Measurements from ENCODE around the gene NAGK. TPM values are rescaled to one million over a fixed set of nuclear protein-coding genes. Genes with fewer than 3 reads are reported as not detected.

The NAGK gene
- total RNA-seq, 4 donors from 2014 or later: 87.5 to 278 (median 166) TPM

DNA sequence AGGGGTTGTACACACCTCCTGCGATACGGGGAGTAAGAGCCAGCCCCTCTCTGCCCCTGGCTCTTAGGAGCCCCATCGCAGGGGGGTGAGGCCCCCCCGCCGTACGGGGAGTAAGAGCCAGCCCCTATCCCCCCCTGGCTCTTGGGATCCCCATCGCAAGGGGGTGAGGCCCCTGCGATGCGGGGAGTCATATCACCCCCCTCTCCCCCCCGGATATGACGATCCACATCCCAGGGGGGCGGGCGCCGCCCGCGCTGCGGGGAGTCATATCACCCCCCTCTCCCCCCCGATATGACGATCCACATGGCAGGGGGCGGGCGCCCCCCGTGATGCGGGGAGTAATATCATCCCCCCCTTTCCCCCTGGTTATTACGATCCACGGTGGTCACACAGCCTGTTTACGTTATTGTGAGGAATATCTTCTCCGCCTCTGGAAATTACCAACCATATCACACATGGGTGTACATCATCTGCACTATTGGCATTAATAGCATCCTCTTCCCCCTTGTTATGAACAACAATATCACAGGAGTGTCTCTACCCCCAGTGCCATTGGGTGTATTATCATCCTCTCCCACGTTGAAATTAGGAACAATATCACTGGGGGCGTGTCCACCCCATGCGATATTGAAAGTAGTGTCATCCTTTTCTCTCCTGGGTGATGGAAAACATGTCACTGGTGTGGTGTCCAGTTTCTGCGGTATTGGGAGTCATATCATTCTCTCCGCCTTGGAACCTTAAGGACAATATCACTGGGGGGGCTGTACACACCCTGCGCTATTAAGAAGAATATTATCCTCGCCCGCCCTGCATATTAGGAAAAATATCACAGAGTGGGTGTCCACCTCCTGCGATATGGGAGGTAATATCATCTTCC is 24.7 kb upstream of the NAGK start:
- no peaks in the 10 kb centered on the region for H3K36me3 ChIP-seq
- no peak for TF ChIP-seq POLR2A (IDR thresholded peaks at IDR 0.05)
- TF ChIP-seq, protein P1, sequence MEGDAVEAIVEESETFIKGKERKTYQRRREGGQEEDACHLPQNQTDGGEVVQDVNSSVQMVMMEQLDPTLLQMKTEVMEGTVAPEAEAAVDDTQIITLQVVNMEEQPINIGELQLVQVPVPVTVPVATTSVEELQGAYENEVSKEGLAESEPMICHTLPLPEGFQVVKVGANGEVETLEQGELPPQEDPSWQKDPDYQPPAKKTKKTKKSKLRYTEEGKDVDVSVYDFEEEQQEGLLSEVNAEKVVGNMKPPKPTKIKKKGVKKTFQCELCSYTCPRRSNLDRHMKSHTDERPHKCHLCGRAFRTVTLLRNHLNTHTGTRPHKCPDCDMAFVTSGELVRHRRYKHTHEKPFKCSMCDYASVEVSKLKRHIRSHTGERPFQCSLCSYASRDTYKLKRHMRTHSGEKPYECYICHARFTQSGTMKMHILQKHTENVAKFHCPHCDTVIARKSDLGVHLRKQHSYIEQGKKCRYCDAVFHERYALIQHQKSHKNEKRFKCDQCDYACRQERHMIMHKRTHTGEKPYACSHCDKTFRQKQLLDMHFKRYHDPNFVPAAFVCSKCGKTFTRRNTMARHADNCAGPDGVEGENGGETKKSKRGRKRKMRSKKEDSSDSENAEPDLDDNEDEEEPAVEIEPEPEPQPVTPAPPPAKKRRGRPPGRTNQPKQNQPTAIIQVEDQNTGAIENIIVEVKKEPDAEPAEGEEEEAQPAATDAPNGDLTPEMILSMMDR (IDR thresholded peaks at IDR 0.05): no peak
- intact Hi-C loops (cut with DNase I): no loop called here

DNA sequence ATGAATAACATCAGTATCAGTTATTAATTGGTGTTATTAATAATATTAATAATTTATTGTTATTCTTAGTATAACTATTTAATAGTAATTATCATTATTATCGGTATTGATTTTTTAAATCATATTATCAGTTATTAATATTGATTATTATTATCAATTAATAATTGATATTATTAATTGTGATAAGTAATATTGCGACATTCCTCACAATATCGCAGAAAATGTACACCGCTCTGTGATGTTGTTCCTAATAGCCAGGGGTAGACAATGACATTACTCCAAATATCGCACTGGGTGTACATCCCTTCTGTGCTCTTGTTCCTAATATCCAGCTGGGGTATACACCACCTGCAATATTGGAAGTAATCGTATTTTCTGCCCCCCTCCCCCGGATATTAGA is 23.3 kb upstream of the NAGK start:
- whole genome bisulfite sequencing, 2 donors: 88 to 93% methylated on average over 7 of the region's 7 CpGs
- Histone ChIP-seq H3K4me1 (peaks cover 0 to 10% (median 0%) of the 10 kb centered on the region in 3 donors), H3K9me3 (no peaks in the 10 kb centered on the region), H3K27ac (no peak overlapping the region), H3K36me3 (no peaks in the 10 kb centered on the region), H3K4me3 (no peak overlapping the region), H3K27me3 (peaks cover 0 to 20% (median 0%) of the 10 kb centered on the region in 4 donors)
- no peak for TF ChIP-seq POLR2A (IDR thresholded peaks at IDR 0.05)
- TF ChIP-seq, protein P1 (IDR thresholded peaks at IDR 0.05): no peak
- intact Hi-C loops (cut with DNase I): no loop called here
- DNase-seq: no peak

More for the DNA sequence above, 24.7 kb upstream of the NAGK start:
- 77 to 80% methylated on average over 10 to 12 of the region's 36 CpGs for WGBS, 2 donors
- Histone ChIP-seq H3K27me3 (peaks cover 0 to 20% (median 0%) of the 10 kb centered on the region in 4 donors), H3K9me3 (no peaks in the 10 kb centered on the region), H3K27ac (no peak overlapping the region), H3K4me3 (no peak overlapping the region), H3K4me1 (no peaks in the 10 kb centered on the region)
- DNase-seq: no peak

DNA sequence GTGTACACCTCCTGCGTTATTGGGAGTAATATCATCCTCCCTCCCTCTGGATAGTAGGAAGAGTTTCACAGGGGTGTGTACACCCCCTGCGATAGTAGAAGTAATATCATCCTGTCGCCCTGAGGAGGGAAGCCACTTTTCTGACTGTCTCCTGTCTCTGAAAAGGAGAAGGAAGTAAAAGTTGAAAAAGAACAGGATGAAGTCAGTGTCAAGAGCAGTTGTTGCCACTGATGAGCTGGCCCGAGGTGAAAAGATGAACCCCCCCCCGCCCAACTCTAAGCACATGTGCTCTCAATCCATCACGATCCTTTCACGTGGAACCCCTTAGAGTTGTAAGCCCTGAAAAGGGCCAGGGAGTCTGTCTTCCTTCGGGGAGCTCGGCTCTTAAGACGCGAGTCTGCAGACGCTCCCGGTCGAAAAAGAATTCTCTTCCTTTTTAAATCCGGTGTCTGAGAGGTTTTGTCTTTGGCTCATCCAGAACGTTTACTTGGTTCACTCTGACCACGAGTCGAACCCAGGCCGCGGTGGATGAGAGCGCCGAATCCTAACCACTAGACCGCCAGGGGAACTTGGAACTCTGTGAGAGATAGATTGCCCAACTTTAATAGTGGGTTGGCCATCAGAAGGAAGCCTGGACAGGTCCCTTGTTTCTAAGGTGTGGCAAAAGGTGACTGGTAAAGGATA is 22.4 kb upstream of the NAGK start:
- Histone ChIP-seq H3K4me3 (no peak overlapping the region), H3K36me3 (no peaks in the 10 kb centered on the region), H3K9me3 (no peaks in the 10 kb centered on the region), H3K27me3 (peaks cover 0 to 20% (median 0%) of the 10 kb centered on the region in 4 donors), H3K4me1 (peaks cover 0 to 13% (median 0%) of the 10 kb centered on the region in 3 donors), H3K27ac (no peak overlapping the region)
- WGBS, 2 donors: 76 to 83% methylated on average over 16 to 20 of the region's 23 CpGs
- no peak for TF ChIP-seq POLR2A (IDR thresholded peaks at IDR 0.05)
- TF ChIP-seq, protein P1 (IDR thresholded peaks at IDR 0.05): no peak
- intact Hi-C loops (cut with DNase I): no loop called here
- no peak for DNase-seq

DNA sequence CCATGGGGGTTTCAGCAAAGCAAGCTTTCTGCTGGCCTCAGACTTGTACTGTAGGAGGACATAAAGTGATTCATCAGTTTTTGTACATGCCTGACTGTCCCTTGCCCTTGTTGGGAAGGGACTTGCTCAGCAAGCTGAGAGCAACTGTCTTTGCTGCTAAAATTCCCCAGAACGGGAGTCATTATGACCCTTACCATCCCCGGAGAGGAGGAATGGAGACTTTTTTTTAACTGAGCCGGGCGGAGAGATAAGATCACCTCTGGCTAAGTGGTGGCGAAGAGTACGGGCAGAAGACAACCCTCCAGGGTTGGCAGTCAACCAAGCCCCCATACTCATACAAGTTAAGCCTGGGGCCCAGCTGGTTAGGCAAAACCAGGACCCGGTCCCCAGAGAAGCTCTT is 20.4 kb upstream of the NAGK start:
- H3K36me3 ChIP-seq: no peaks in the 10 kb centered on the region
- no peak overlapping the region for H3K4me3 ChIP-seq
- H3K4me1 ChIP-seq: peaks cover 0 to 13% (median 0%) of the 10 kb centered on the region in 3 donors
- no peak for TF ChIP-seq POLR2A (IDR thresholded peaks at IDR 0.05)
- TF ChIP-seq, protein P1 (IDR thresholded peaks at IDR 0.05): no peak
- no peaks in the 10 kb centered on the region for H3K9me3 ChIP-seq
- H3K27me3 ChIP-seq: peaks cover 0 to 19% (median 0%) of the 10 kb centered on the region in 4 donors
- intact Hi-C loops (cut with DNase I): no loop called here
- H3K27ac ChIP-seq: no peak overlapping the region
- 85 to 90% methylated on average over 6 to 7 of the region's 7 CpGs for WGBS, 2 donors
- DNase-seq: no peak

All from esophagus squamous epithelium (tissue), 5 donors.